Limb (tissue), 2 donors: ENCODE measurements around the gene CFAP100.
A peak's percentile ranks its signal among the peaks of the same experiment; 100 is the strongest.

ENCODE experiments used
- DNase-seq, 2 donors: peaks; one replicate each; pipeline ENCODE4 v3.0.0-alpha.2; 2016; ENCODE audit errors: extremely low spot score in 2 of 2

The CFAP100 gene

GRCh38 chr3:126399756-126400155 lies 5.0 kb downstream of the CFAP100 start:
- no peak for DNase-seq

GRCh38 chr3:126401611-126402160 lies 7.0 kb downstream of the CFAP100 start:
- DNase-seq, result no peak

GRCh38 chr3:126402178-126402577 lies 7.5 kb downstream of the CFAP100 start:
- no peak for DNase-seq

GRCh38 chr3:126402666-126403302 lies 8.1 kb downstream of the CFAP100 start:
- no peak for DNase-seq

- peak in 1 of 2 donors; percentile 9 for DNase-seq
These were observed 11.9 kb downstream of the CFAP100 start for GRCh38 chr3:126406389-126407296.

GRCh38 chr3:126407412-126408044 lies 12.8 kb downstream of the CFAP100 start:
- no peak for DNase-seq

- DNase-seq, result no peak
These were observed 13.4 kb downstream of the CFAP100 start for GRCh38 chr3:126408099-126408498.

- peak in 1 of 2 donors; percentile 10 for DNase-seq
These were observed 18.4 kb downstream of the CFAP100 start for GRCh38 chr3:126412841-126413692.

GRCh38 chr3:126413693-126414080 lies 19.0 kb downstream of the CFAP100 start:
- DNase-seq, result no peak

- DNase-seq, result peak in 1 of 2 donors; percentile 19
These were observed 19.7 kb downstream of the CFAP100 start for GRCh38 chr3:126414406-126414805.

- DNase-seq, result peak in 1 of 2 donors; percentile 15
These were observed 20.4 kb downstream of the CFAP100 start for GRCh38 chr3:126414961-126415660.

- peak in 1 of 2 donors; percentile 21 for DNase-seq
These were observed 21.2 kb downstream of the CFAP100 start for GRCh38 chr3:126415661-126416591.

- peak in 1 of 2 donors; percentile 8 for DNase-seq
These were observed 22.2 kb downstream of the CFAP100 start for GRCh38 chr3:126416943-126417342.

- peak in 1 of 2 donors; percentile 14 for DNase-seq
These were observed 22.8 kb downstream of the CFAP100 start for GRCh38 chr3:126417515-126417914.

GRCh38 chr3:126417981-126418530 lies 23.3 kb downstream of the CFAP100 start:
- peak in 1 of 2 donors; percentile 4 for DNase-seq

GRCh38 chr3:126418661-126419131 lies 24.0 kb downstream of the CFAP100 start:
- DNase-seq, result peak in 1 of 2 donors; percentile 19

GRCh38 chr3:126419151-126419703 lies 24.5 kb downstream of the CFAP100 start:
- peak in 1 of 2 donors; percentile 12 for DNase-seq
